AG04450 (cell line): ENCODE results near the gene TMCC1. TPM values are rescaled to one million over a fixed set of nuclear protein-coding genes. Genes with fewer than 3 reads are reported as not detected.

Experiments used
- CTCF ChIA-PET: fragments of 300-600, 350-600 bp; formaldehyde crosslinking; extraction: SDS; loops from one replicate; lab custom pipeline; 2022; ENCODE audit warnings: antibody characterized with exemption, inconsistent platforms; lab: Charles Lee
- POLR2A ChIA-PET: fragments of 350-600 bp; formaldehyde crosslinking; extraction: SDS; loops from one replicate; lab custom pipeline; 2021; ENCODE audit warnings: antibody characterized with exemption, inconsistent platforms; lab: Yijun Ruan, JAX
- DNase-seq: peaks from one replicate; pipeline ENCODE4 v3.0.0-alpha.2; 2011; ENCODE audit warnings: low read depth, low spot score
- H3K27ac ChIP-seq: one replicate; pipeline ENCODE4 v1.5.1; 2012; ENCODE audit warnings: low read depth, low read length, control low read depth
- H3K27me3 ChIP-seq: one replicate; pipeline ENCODE4 v1.6.0; 2012; ENCODE audit warnings: low read length; ENCODE audit not compliant: control insufficient read depth, insufficient read depth
- H3K4me3 ChIP-seq: 2 replicates; pipeline ENCODE4 v1.5.1; 2011; ENCODE audit warnings: mild to moderate bottlenecking, low read depth, low read length, control low read depth
- H3K9me3 ChIP-seq: 2 replicates; pipeline ENCODE4 v1.5.1; 2012; ENCODE audit warnings: low read length; ENCODE audit not compliant: control insufficient read depth, insufficient read depth
- polyA plus RNA-seq: library from polyadenylated mRNA; depleted of rRNA; stranded (reverse); fragments of >200 nt; gene quantifications from 2 replicates; pipeline ENCODE4 v1.2.3, GENCODE V29; 2011
- TF ChIP-seq, protein P1 (sequence below): IDR thresholded peaks from 2 replicates; pipeline ENCODE4 v1.5.1; 2011; ENCODE audit warnings: low read depth, low read length, control low read depth, inconsistent platforms

The TMCC1 gene
- polyA plus RNA-seq, 1 experiment: 14.1 TPM

GRCh38 chr3:129723558-129724324 is 169.8 kb downstream of the TMCC1 start:
- H3K27ac ChIP-seq: peak overlapping the region; percentile 68
- DNase-seq: peak; percentile 68
- no peaks in the 10 kb centered on the region for H3K27me3 ChIP-seq
- ChIA-PET CTCF (no interaction called here), POLR2A (no interaction called here)
- no peak overlapping the region; the same call in 1 of the 2 replicates for H3K4me3 ChIP-seq
- no peaks in the 10 kb centered on the region for H3K9me3 ChIP-seq
- TF ChIP-seq, protein P1, sequence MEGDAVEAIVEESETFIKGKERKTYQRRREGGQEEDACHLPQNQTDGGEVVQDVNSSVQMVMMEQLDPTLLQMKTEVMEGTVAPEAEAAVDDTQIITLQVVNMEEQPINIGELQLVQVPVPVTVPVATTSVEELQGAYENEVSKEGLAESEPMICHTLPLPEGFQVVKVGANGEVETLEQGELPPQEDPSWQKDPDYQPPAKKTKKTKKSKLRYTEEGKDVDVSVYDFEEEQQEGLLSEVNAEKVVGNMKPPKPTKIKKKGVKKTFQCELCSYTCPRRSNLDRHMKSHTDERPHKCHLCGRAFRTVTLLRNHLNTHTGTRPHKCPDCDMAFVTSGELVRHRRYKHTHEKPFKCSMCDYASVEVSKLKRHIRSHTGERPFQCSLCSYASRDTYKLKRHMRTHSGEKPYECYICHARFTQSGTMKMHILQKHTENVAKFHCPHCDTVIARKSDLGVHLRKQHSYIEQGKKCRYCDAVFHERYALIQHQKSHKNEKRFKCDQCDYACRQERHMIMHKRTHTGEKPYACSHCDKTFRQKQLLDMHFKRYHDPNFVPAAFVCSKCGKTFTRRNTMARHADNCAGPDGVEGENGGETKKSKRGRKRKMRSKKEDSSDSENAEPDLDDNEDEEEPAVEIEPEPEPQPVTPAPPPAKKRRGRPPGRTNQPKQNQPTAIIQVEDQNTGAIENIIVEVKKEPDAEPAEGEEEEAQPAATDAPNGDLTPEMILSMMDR: no peak

DNA sequence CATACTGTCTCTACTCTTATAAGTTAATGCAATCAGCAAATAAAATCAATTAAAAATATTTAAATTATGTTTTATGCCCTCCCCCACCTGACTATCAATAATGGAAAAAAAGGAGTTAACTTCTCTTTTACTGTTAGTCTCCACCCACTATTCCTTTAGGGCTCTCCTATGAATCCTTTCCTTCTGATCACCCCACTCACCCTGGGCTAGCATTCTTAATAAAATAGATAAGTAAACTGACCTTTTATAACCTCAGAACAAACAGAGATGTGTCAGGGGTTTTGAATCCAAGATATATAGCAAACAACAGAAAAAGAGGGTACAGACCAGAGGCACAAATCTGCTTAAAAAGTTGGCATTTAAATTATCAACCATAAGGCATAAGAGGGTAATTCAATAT is 171.0 kb downstream of the TMCC1 start:
- no peaks in the 10 kb centered on the region for H3K9me3 ChIP-seq
- POLR2A ChIA-PET: no interaction called here

GRCh38 chr3:129718201-129718600 is 175.3 kb downstream of the TMCC1 start:
- ChIA-PET CTCF (no interaction called here), POLR2A (no interaction called here)
- TF ChIP-seq, protein P1: no peak
- no peaks in the 10 kb centered on the region for H3K27me3 ChIP-seq
- no peaks in the 10 kb centered on the region for H3K9me3 ChIP-seq
- DNase-seq: no peak
- H3K27ac ChIP-seq: no peak overlapping the region
- no peak overlapping the region for H3K4me3 ChIP-seq

More for the DNA sequence above, 171.0 kb downstream of the TMCC1 start:
- TF ChIP-seq, protein P1: no peak
- no peak overlapping the region for H3K4me3 ChIP-seq
- no peaks in the 10 kb centered on the region for H3K27me3 ChIP-seq
- H3K27ac ChIP-seq: no peak overlapping the region
- no peak for DNase-seq
- CTCF ChIA-PET: interaction anchor here (0.6 kb wide), 1 partner anchor 9 kb away, joined by 3 read pairs; no protein-coding TSS in a partner anchor

DNA sequence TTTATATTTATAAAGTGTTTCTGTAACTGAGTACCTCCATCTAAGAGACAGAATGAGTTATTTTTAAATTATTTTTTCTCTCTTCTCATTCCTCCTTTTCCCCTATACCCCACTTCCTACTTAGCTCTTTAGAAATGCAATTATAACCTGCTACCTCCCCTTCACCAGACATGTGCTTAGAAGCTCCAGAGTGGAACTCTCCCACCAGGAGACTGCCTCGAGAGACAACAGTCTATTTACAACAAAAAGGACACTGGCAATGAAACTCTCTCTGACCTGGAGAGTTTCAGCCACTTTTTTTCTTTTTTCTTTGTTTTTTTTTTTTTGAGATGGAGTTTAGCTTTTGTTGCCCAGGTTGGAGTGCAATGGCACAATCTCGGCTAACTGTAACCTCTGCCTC is 177.7 kb downstream of the TMCC1 start:
- no peak overlapping the region for H3K27ac ChIP-seq
- TF ChIP-seq, protein P1: no peak
- no peak overlapping the region for H3K4me3 ChIP-seq
- no peaks in the 10 kb centered on the region for H3K27me3 ChIP-seq
- ChIA-PET CTCF (no interaction called here), POLR2A (interaction anchor here (0.6 kb wide), 1 partner anchor 88 kb away, joined by 7 read pairs; no protein-coding TSS in a partner anchor)
- DNase-seq: no peak
- H3K9me3 ChIP-seq: no peaks in the 10 kb centered on the region

DNA sequence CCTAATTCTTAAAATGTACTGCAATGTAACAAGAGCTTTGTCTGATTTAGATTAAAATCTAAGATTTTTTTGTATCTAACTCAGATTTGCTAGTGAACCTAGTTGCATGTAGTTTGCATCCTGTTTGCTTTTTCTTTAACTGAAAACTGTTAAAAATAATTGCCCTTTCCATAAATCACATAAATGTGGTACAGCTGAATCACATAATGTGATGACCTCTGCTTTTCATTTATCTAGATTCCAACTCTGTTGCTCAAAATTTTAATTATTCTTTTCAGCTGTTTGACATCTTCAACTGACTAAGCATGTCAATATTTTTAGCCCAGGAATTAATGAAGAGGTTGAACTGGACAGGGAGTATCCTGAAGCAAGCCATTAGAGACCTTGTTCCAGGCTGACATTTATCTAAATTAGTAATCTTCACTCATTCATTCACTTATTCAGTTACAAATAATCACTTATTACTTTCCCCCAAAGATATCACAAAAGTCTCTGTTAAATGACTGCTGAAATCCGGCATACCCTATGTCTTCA is 185.1 kb downstream of the TMCC1 start:
- DNase-seq: no peak
- ChIA-PET POLR2A (no interaction called here), CTCF (no interaction called here)
- no peaks in the 10 kb centered on the region for H3K27me3 ChIP-seq
- H3K9me3 ChIP-seq: no peaks in the 10 kb centered on the region
- no peak overlapping the region for H3K27ac ChIP-seq
- H3K4me3 ChIP-seq: no peak overlapping the region
- TF ChIP-seq, protein P1: no peak
